Left ventricle myocardium inferior (tissue), 1 donor: ENCODE results near the gene LY6G6F. TPM values are rescaled to one million over a fixed set of nuclear protein-coding genes. Genes with fewer than 3 reads are reported as not detected.
A peak's percentile ranks its signal among the peaks of the same experiment; 100 is the strongest.

Source experiments
- DNase-seq: peaks from one replicate; pipeline ENCODE4 v3.0.0-alpha.2; 2020
- H3K27ac ChIP-seq: fragments of 200-600 bp; replicated peaks from 2 replicates; pipeline ENCODE4 v1.8.0; 2021
- H3K27me3 ChIP-seq: fragments of 200-600 bp; 2 replicates; pipeline ENCODE4 v1.8.0; 2021; ENCODE audit warnings: low read depth
- H3K36me3 ChIP-seq: fragments of 200-600 bp; 2 replicates; pipeline ENCODE4 v1.8.0; 2021
- H3K4me1 ChIP-seq: fragments of 200-600 bp; 2 replicates; pipeline ENCODE4 v1.8.0; 2021
- H3K4me3 ChIP-seq: fragments of 200-600 bp; 2 replicates; pipeline ENCODE4 v1.8.0; 2021; ENCODE audit warnings: mild to moderate bottlenecking, moderate library complexity
- H3K9me3 ChIP-seq: fragments of 200-600 bp; replicated peaks from 2 replicates; pipeline ENCODE4 v1.8.0; 2021
- intact Hi-C: fragments of 100-400 bp; cut with micrococcal nuclease; formaldehyde crosslinking; loops from one replicate; pipeline ENCODE4 v1.11.0; 2022
- total RNA-seq: library from RNA; stranded (reverse); fragmentation: NEBNext Ultra II Directional; extraction: Animal tissue kit (Norgen Biotek cat#: 25700); gene quantifications from one replicate; pipeline ENCODE4 v1.2.1, GENCODE V29; 2021
- TF ChIP-seq, protein P1 (sequence below): fragments of 200-600 bp; IDR thresholded peaks from 2 replicates; pipeline ENCODE4 v1.8.0; 2021; ENCODE audit warnings: antibody characterized with exemption, mild to moderate bottlenecking, borderline replicate concordance
- donor health status: DM: no; HTN: yes; CAD: no; lungs with severe emphysema.

LY6G6F gene
- total RNA-seq, 1 donor from 2014 or later: not detected

DNA sequence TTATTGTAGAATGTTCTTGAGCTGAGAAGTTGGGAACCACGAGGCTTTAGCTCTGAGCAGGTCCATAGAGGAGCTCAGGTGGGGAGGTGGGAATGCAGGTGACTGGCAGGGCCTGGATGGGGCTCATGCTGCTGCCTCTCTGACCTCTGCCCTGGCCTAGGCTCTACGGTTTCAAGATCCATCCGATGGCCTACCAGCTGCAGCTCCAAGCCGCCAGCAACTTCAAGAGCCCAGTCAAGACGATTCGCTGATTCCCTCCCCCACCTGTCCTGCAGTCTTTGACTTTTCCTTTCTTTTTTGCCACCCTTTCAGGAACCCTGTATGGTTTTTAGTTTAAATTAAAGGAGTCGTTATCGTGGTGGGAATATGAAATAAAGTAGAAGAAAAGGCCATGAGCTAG is 37.0 kb upstream of the LY6G6F start, which contains the start of gene LY6G5B:
Gene LY6G5B, plus strand, starts transcription at position 301 of the 400 bp plus-strand sequence. CDS start 975 bp downstream, outside the sequence.
- intact Hi-C loops: no loop called here
- H3K36me3 ChIP-seq: peaks cover 67% of the 10 kb centered on the region
- no peak within 1 kb of the TSS for H3K4me3 ChIP-seq
- H3K4me1 ChIP-seq: peaks cover 35% of the 10 kb centered on the region
- TF ChIP-seq, protein P1, sequence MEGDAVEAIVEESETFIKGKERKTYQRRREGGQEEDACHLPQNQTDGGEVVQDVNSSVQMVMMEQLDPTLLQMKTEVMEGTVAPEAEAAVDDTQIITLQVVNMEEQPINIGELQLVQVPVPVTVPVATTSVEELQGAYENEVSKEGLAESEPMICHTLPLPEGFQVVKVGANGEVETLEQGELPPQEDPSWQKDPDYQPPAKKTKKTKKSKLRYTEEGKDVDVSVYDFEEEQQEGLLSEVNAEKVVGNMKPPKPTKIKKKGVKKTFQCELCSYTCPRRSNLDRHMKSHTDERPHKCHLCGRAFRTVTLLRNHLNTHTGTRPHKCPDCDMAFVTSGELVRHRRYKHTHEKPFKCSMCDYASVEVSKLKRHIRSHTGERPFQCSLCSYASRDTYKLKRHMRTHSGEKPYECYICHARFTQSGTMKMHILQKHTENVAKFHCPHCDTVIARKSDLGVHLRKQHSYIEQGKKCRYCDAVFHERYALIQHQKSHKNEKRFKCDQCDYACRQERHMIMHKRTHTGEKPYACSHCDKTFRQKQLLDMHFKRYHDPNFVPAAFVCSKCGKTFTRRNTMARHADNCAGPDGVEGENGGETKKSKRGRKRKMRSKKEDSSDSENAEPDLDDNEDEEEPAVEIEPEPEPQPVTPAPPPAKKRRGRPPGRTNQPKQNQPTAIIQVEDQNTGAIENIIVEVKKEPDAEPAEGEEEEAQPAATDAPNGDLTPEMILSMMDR: no peak
- no peak within 1 kb of the TSS for H3K27ac ChIP-seq
- no peaks in the 10 kb centered on the region for H3K27me3 ChIP-seq
- no peaks in the 10 kb centered on the region for H3K9me3 ChIP-seq
- DNase-seq: no peak

DNA sequence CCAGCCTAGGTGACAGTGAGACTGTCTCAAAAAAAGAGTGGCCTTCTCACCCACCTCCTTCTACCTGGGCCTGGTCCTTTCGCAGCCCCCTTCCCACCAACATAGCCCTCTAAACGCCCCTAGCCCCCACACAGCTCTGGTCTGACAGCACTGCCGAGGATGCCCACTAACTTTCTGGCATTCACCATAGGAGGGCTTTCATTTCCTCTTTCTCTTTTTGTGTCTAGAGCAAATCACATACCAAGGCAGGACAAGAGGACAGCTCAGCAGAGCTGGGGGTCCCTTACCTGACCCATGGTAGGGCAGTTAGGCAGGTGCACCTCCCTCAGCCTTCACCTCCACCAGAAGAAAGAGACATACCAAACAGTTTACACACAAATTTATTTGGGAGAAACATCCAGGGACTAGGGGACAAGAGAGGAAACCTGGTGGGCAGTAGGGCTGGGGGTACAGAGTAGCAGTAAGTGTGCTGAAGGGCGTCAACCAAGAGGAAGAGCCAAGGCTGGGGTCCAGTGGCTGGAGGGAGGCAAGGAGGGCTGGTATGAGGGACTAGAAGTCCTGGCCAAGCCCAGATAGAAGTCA is 30.3 kb upstream of the LY6G6F start:
- Histone ChIP-seq H3K27ac (no peak overlapping the region), H3K27me3 (no peaks in the 10 kb centered on the region), H3K4me3 (no peak overlapping the region), H3K4me1 (peaks cover 13% of the 10 kb centered on the region), H3K9me3 (no peaks in the 10 kb centered on the region), H3K36me3 (peaks cover 26% of the 10 kb centered on the region)
- no peak for DNase-seq
- TF ChIP-seq, protein P1: no peak
- intact Hi-C loops: no loop called here

DNA sequence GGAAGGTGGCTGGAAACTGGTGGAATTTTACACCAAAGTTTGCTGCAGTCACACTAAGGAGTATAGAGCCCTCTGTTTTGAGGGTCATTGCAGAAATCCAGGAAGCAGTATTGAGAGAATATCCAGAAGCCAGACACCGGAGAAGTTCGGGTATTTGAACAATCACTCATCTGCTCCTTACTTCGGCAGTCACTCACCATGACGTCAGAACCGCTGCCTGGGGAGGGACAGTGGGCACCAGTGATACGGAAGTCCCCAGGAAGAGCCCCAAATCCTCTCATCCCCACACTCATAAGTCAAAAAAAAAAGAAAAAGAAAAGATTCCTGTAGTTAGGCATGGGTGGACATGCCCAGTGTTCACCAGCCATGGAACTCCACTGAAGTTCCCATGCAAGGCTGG is 29.8 kb upstream of the LY6G6F start:
- intact Hi-C loops: no loop called here
- TF ChIP-seq, protein P1: no peak
- no peak for DNase-seq
- Histone ChIP-seq H3K36me3 (peaks cover 21% of the 10 kb centered on the region), H3K4me1 (peaks cover 18% of the 10 kb centered on the region), H3K27ac (no peak overlapping the region), H3K27me3 (no peaks in the 10 kb centered on the region), H3K4me3 (no peak overlapping the region), H3K9me3 (no peaks in the 10 kb centered on the region)

DNA sequence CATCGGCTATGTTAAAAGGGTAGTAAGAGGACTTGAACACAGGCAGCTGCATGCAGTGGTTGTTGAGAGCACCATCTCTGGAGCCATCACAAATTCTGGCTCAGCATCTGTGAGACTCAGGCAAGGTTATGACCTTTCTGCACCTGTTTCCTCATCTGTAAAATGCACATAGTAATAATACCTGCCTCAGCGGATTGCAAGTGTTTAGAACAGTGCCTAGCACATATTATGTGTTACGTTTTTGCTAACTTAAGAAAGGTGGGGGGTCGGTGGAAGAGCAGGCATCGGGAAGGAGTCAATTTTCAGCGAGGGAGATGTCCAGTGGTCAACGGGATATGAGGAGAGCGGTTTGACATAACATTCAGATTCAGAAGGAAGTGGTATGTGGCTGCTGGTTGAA is 28.7 kb upstream of the LY6G6F start:
- TF ChIP-seq, protein P1: no peak
- intact Hi-C loops: no loop called here
- H3K36me3 ChIP-seq: peaks cover 10% of the 10 kb centered on the region

DNA sequence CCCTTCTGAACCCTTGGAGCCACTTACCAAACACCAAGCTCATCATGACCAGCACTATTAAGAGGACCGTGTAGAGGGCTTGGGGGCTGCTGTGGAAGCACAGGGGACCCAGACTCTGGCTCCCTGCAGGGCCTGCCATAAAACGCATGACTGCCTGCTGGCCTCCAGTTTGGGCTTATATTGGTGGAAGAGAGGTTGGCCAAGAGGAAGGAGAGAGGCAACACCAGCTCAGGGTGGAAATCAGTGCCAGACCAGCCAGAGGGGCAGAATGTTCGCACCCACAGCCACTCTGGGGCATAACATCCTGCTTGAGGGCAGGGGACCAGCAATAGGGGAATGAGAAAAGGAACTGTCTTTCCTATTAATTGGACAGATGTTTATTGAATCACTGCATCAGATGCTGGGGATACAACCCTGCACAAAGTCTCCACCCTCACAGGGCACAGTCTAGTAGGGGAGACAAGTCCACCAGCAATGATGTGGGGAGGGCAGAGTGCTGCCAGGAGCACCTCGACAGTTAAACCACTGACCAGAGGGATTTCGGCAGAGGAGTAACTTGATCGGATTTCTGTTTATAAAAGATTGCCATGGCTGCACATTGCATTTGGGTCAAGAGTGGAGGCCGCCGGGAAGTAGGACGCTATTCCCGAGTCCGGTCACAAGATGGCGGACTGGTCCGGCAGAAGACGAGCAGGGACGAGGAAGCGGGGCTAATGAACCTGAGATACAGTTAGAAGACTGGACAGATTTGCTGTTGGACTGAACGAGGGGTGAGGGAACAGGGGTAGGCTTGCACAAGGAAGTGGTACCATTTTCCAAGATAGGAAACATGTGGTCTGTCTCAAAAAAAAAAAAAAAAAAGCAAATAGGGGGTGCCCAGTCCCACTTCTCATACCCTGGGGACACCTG is 26.2 kb upstream of the LY6G6F start, which contains the start of gene LY6G5C:
Gene LY6G5C, minus strand, starts transcription at position 842 of the 909 bp plus-strand sequence. Its CDS starts 694 bp downstream, at position 148.
- no peaks in the 10 kb centered on the region for H3K9me3 ChIP-seq
- H3K36me3 ChIP-seq: peaks cover 7% of the 10 kb centered on the region
- H3K27me3 ChIP-seq: no peaks in the 10 kb centered on the region
- DNase-seq: peak; percentile 77
- H3K4me3 ChIP-seq: peak within 1 kb of the TSS; percentile 74
- peak within 1 kb of the TSS; percentile 72 for H3K27ac ChIP-seq
- intact Hi-C loops: no loop called here
- TF ChIP-seq, protein P1: peak; percentile 81
- H3K4me1 ChIP-seq: peaks cover 27% of the 10 kb centered on the region

More for the DNA sequence above, 28.7 kb upstream of the LY6G6F start:
- DNase-seq: no peak
- Histone ChIP-seq H3K27me3 (no peaks in the 10 kb centered on the region), H3K9me3 (no peaks in the 10 kb centered on the region), H3K27ac (no peak overlapping the region), H3K4me1 (peaks cover 23% of the 10 kb centered on the region), H3K4me3 (no peak overlapping the region)
